ENCODE measurements around the gene TMX2.
"Not testable (repeated sequence)": the region's sequence is repeated elsewhere in the genome, so short reads cannot be mapped to it uniquely, and the experiment has no call there.

TMX2 gene

GRCh38 chr11:57712256-57713150, at the start of gene TMX2:
TMX2 (plus strand) TSS chr11:57712593; CDS start chr11:57712619, 26 bp downstream.
- DNase-seq (ENCODE audit: low spot score), result peak; percentile 99

GRCh38 chr11:57662893-57663292, 49.5 kb upstream of the TMX2 start:
- no peak for DNase-seq (ENCODE audit: low spot score)

- no peak for DNase-seq (ENCODE audit: low spot score)
Observed at GRCh38 chr11:57663975-57664374, 48.4 kb upstream of the TMX2 start.

DNA sequence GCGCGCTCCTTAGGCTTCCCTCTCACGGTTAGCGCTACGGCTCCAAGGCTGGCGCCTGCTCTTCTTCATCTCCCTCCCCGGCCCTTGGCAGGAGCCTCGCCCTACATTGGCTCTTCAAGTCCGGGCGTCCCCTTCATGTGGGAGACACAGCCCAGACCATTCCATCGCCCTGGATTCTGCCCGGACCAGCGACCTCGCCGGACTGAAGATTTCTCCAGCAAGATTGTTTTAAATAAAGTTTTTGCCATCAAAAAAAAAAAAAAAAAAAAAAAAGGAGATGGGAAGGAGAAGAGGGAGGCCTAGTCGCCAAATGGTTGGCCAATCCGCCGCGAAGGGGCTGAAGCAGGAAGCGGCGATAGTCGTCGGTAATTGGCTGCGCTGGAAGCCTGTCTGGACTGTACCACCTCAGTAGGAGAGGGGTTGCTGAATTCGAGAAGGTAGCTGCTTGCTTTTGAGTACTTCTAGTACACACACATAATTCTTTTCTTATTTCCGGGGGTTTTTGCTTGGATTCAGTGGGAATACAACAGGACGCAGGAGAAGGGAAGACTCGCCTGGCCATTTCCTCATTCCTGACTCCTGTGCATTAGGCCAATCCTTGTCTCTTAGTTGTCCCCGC, 45.2 kb upstream of the TMX2 start:
- DNase-seq (ENCODE audit: low spot score), result peak; percentile 99

GRCh38 chr11:57667736-57668433, 44.5 kb upstream of the TMX2 start, which contains the start of gene ZDHHC5:
ZDHHC5 (plus strand) TSS chr11:57668114; CDS start chr11:57673091, 4,977 bp downstream.
- DNase-seq (ENCODE audit: low spot score), result peak; percentile 100

- peak; percentile 72 for DNase-seq (ENCODE audit: low spot score)
Observed at GRCh38 chr11:57668434-57668782, 44.0 kb upstream of the TMX2 start.

GRCh38 chr11:57674251-57674650, 38.1 kb upstream of the TMX2 start:
- DNase-seq (ENCODE audit: low spot score), result no peak

- no peak for DNase-seq (ENCODE audit: low spot score)
Observed at GRCh38 chr11:57675176-57675941, 37.0 kb upstream of the TMX2 start.

DNA sequence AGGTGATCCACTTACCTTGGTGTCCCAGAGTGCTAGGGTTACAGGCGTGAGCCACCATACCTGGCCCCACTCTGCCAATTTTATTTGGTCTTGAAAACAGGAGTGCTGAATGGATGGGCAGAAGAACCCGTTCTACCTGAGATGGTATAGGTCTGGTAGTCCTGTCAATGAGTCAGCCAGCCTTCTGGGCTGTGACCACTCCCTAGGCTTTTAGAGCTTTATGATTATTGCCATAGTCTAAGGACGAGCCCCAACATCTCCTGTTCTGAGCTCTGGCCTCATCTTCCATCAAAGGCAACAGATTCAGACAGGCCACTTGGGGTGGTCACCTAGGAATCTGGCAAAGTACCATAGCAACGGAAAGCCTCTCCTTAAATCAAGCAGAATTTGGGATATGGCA, 33.0 kb upstream of the TMX2 start:
- no peak for DNase-seq (ENCODE audit: low spot score)

DNA sequence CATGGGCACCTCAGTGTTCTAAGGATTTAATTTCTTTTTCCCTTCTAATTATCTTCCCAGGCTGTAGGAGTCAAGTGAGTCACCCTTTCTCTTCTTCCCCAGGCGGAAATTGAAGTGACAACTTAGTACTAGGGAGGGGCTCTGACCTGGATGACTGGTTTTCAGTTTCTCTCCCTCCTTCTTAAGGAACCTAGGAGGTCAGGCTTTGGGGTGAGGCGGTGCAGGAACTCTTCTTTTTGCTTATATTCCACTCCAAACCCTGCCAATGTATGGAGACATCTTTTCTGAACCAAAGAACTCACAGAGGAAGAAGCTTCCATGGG, 31.9 kb upstream of the TMX2 start:
- DNase-seq (ENCODE audit: low spot score), result no peak

GRCh38 chr11:57681168-57681567, 31.2 kb upstream of the TMX2 start:
- DNase-seq (ENCODE audit: low spot score), result no peak

DNA sequence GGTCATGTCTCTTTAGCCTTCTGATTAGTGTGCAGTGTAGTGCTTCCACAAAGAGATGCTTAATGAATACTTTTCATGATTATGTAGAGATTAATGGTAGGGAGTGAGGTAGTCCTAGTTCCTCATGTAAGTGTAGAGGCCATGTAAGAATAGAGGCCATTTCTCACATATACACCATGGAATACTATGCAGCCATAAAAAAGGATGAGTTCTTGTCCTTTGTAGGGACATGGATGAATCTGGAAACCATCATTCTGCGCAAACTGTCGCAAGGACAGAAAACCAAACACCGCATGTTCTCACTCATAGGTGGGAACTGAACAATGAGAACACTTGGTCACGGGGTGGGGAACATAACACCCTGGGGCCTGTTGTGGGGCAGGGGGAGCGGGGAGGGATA, 21.9 kb upstream of the TMX2 start:
- not testable (repeated sequence) for DNase-seq (ENCODE audit: low spot score)

- no peak for DNase-seq (ENCODE audit: low spot score)
Observed at GRCh38 chr11:57698843-57699365, 13.5 kb upstream of the TMX2 start.

DNA sequence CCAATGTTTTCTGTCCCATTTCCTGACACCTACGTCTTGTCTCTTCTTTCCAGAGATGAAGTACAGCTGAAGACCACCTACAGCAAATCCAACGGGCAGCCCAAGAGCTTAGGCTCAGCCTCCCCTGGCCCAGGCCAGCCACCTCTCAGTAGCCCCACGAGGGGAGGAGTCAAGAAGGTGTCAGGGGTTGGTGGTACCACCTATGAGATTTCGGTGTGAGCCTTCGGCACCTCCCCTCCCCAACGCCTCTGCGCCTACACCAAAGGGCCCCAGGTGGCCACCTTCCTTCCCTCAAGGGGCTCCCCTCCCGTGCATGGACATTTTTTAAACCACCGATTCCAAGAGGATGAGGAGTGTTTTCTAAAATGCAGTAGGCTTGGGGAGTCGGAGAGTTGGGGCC, 12.6 kb upstream of the TMX2 start:
- no peak for DNase-seq (ENCODE audit: low spot score)

DNA sequence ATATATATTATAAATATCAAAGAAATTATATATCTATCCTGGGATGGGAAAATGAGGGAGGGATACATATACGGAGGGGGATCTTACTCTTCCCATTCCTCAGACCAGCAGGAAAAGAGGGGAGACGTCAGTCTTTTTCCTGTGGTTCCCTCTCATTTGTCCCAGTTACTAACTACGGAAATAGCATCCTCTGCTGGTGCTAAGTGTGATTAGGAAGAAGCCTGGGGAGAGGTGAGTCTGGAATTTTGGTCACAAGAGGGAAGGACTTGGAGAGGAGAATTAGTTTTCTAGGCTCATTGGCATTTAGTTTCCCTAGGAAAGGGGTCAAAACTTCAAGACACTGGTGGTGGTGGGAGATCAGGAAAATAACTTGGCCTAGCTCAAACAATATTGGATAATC, 12.0 kb upstream of the TMX2 start:
- DNase-seq (ENCODE audit: low spot score), result no peak

DNA sequence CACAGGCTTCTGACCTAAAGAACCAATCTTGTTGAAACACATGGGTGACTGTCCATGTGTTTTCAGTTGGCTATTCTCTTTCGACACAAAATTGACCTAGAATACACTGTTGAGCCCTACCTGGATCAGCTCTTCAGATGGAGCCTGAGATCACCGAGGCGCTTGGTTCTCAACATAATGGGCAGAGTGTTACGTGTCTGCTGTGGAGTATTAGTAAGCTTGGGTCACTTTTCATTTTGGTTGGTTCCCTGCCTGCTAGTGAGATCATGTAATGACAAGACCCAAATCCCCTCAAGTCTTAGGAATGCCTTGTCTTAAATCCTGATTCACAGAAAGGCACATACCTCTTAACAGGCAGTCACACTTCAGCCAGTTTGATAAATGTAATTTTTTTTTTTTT, 9.1 kb upstream of the TMX2 start:
- DNase-seq (ENCODE audit: low spot score), result no peak

DNA sequence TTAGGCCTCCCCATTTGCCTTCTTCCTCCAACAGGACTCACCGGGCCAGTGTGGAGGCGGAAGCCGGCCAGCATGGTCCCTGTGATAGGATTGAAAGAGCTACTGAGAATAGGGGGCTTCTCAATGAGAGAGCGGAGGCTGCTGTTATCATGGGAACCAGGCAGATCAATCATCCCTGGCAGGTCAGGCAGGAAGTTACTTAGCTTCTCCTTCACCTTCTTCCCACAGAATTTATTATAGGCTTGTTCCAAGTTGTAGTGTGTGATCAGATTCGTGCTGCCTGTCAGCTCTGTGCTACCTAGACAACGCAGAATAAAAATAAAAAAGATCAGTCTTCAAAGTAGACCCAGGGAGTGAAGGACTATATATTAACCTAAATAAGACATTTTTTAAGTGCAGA, 7.5 kb upstream of the TMX2 start:
- DNase-seq (ENCODE audit: low spot score), result no peak

DNA sequence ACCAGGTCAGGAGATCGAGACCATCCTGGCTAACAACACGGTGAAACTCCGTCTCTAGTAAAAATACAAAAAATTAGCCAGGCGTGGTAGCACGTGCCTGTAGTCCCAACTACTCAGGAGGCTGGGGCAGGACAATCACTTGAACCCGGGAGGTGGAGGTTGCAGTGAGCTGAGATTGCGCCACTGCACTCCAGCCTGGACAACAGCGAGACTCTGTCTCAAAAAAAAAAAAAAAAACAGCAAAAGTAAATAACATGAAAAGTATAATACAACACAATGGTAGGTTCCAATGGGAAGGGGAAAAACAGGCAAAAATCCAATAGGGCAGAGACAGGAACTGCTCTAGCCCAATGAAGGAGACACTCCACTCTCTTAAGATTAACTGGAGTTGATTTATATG, 7.0 kb upstream of the TMX2 start:
- DNase-seq (ENCODE audit: low spot score), result not testable (repeated sequence)

- DNase-seq (ENCODE audit: low spot score), result no peak
Observed at GRCh38 chr11:57709802-57710367, 2.5 kb upstream of the TMX2 start.

DNA sequence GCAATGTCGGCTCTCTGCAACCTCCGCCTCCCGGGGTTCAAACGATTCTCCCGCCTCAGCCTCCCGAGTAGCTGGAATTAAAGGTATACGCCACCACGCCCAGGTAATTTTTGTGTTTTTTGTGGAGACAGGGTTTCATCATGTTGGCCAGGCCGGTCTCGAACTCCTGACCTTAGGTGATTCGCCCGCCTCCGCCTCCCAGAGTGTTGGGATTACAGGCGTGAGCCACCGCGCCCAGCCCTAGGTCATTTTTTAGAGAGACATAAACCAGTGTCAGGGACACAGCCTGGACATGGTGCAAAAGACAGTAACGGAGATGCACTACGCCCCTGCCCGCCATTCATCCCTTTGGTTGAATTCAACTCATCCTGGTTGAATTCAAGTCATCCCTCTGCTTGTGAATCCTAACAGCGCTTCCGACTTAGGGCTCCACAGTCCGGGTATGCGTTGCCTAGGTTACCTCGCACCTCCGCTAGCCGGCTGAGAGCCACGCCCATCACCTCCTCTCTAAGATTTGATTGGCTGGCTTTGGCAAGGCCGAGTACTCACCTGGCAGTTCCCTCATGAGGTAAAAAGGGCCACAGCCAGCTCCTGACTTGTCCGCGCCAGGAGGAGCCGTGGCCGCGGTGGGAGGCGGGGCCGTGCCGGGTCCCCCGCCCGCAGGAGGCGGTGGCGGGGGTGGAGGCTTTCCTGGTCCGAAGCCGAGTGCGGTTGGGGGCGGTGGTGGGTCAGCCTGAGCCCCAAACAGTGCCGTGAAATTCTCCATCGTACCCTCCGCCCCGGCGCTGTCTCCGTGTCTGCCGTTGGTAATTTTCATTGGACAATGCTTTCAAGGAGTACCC, 758 bp upstream of the TMX2 start, which contains the start of gene MED19:
Gene MED19, minus strand, starts transcription at position 802 of the 842 bp plus-strand sequence. Its CDS starts 36 bp downstream, at position 766.
- DNase-seq (ENCODE audit: low spot score), result peak; percentile 97

GRCh38 chr11:57713835-57714234, 1.4 kb downstream of the TMX2 start:
- no peak for DNase-seq (ENCODE audit: low spot score)

Measured in HuH-7.5 (cell line).